GM21786 (cell line): Measurements from ENCODE around the gene ITGB6.

ENCODE experiments used
- ATAC-seq: cut with Tn5 transposase; IDR thresholded peaks from one replicate; pipeline ENCODE4 v1.9.1; 2021; ENCODE audit not compliant: unreplicated experiment

The ITGB6 gene, protein sequence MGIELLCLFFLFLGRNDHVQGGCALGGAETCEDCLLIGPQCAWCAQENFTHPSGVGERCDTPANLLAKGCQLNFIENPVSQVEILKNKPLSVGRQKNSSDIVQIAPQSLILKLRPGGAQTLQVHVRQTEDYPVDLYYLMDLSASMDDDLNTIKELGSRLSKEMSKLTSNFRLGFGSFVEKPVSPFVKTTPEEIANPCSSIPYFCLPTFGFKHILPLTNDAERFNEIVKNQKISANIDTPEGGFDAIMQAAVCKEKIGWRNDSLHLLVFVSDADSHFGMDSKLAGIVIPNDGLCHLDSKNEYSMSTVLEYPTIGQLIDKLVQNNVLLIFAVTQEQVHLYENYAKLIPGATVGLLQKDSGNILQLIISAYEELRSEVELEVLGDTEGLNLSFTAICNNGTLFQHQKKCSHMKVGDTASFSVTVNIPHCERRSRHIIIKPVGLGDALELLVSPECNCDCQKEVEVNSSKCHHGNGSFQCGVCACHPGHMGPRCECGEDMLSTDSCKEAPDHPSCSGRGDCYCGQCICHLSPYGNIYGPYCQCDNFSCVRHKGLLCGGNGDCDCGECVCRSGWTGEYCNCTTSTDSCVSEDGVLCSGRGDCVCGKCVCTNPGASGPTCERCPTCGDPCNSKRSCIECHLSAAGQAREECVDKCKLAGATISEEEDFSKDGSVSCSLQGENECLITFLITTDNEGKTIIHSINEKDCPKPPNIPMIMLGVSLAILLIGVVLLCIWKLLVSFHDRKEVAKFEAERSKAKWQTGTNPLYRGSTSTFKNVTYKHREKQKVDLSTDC

DNA sequence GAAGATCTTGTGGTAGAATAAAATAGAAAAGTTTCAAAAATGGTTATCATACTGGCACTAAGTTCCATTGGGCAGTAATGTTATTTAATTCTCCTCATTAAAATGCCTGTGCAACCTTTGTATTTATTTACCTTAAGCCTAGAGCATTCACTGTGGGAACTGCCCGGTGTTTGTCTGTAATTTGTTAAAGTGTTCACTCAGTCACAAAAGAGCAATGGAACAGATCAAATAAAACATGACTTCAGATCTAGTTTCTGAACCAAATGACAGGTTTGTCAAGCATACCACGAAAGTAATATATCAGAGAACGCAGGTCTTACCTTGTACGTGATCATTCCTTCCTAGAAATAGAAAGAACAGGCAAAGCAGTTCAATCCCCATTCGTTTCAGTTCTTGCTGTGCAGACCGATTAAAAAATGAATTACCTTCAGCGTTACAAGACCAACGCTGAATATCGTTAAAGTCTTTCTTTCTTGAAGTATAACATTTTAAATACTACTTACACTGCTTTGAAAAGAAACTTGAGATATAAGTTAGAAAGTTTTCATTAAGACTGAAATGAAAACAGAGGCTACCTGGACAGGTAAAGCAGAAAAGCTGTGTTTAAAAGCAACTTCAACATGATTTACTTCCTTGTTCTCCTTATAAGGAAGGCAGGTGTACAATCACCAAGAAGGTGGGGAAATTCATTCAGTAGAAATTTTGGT is at the start of gene ITGB6:
TSS of gene ITGB6 (minus strand) at position 590 of the 707 bp plus-strand sequence. CDS start at position 381, 209 bp downstream.
- ATAC-seq = no peak

DNA sequence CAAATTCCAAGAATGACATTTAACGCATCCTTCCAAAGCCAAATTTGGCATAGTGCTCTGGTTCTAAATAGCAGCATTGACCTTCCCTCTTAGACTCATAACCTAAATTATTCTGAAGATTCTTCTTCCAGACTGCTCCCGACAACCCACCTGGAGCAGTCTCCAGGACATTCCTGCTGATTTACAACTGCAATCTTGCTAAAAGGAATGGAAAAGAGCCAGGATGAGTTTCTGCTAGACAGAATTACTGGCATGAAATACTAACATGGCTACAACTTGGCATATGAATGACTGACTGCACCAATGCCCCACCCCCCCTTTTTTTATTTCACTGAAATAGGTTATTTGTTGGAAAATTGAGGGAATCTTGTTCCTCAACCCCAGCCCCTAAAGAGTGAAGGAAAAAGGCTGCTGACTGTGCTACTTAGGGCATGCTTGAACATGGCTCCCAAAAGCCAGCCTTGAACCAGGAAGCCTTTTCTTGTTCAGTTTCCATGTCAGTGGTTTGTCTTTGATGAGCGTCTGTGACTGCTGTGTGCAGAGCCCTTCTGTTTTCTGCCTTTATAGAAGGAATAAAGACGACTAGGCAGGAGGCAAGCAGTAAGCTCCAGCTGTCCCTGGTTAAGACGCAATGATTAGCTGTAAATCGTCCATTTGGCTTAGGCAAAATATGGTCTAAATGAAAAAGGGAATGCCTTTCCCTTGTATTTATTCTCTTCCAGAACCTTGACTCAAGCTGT is 47.4 kb upstream of the ITGB6 start:
- ATAC-seq = no peak

DNA sequence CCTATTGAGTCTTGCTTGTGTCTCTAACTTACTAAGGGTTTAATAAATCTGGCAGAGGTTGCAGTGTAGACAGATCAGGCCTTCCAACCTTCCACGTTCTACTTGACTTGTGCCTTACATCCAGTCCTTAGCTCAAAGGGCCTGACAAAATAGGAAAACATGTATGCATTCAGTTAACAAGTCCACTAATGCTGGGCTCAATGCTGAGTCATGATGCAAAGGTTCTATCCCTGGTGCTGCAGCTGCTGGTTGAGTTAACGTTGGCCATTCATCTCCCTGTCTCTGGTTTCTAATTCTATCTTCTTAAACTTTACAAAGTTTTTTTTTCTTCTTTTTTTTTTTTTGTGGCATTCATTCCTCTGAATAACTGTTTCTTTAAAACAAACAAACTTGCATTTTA is 46.3 kb upstream of the ITGB6 start:
- ATAC-seq = no peak

DNA sequence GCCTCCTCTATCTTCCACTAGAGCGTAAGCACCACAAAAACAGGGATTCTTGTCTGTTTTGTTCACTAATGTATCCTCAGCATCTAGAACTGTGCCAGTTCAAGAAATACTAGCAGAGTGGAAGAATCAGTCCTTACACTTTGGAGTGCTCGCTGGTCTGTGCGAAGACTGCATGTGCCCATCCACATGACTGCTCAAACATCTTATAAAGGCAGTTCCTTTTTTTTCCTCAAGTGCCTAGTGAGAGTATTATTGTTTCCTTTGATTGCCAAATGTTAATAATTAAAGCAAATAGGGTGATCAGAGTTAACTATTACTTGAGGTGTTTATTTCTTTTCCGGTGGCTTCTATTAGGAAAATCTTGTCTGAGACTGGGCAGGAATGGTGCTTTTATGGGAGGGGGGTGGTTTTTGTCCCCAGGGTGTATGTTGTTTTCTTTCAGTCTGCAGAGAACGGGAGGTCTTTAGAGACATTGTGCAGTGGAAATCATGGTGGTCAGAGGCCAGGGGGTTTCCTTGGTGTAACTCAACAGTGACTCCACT is 45.6 kb upstream of the ITGB6 start:
- ATAC-seq = no peak

DNA sequence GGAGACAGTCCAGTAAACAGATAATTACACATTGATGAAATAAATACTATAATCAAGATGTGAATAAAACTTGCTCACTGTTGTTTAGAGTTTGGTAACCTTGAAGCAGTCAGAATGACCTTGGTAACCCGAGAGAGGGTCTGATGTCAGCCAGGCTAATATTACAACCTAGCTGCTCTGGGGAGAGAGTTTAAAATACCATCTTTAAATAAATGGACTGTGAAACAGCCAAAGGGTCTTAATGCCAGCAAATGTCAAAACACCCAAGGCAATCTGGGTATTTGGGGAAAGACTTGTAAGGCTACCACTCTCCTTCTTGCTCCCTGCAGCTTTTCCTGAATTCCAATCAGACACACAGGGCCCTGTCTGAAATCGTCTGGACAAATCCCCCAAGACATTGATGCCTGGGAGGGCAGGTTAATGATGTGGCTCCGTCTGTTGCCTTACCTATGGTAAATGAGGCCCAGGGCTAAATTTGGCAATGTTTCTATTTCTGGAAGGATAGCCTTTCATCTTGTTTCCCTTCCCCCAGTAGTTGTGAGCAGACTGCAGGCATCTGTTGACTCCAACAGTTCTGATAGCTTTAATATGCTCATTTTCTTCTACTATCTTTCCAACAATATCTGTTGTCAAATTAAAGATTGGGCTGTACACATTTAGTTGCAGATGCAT is 43.0 kb upstream of the ITGB6 start:
- ATAC-seq = no peak

DNA sequence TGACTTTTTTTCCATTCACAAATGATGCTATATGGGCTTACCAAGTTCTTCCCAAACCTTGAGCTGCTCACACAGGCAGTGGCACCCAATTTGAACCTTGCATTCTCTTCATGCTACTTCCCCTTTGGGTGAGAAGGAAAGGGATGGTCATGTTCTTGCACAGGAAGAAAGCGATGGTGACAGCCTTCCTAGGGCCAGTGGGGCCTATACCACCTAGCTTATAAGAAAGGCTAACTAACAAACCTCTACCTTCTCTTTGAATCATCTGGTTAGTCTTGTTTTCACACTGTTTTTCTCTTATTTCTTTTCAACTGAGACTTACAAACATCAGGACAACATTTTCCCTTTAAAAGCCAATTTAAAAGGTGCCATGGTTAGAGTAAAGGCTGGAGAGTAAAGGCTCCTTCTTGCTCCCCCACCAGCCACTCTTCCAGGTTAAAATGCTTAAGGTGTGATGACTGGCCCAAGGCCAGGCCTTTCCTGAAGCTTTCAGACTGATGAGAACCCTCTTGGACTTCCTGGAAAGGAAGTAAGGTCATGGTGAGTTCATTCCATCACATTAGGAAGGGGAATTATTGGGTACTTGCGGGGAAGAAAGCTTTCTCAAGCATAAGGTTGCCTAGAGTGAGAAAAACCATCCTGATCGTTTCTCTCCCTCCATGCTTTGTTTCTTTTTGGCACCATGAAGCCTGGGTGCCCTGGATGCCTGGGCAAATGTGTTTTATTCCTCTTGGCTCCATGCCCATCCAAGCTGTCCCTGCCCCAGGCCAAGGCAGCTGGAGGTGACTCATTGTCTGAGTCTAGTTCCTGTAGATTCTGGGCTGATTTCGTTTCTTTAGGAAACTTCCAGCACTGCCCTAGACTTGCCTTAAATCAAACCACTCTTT is 41.4 kb upstream of the ITGB6 start:
- ATAC-seq = no peak

DNA sequence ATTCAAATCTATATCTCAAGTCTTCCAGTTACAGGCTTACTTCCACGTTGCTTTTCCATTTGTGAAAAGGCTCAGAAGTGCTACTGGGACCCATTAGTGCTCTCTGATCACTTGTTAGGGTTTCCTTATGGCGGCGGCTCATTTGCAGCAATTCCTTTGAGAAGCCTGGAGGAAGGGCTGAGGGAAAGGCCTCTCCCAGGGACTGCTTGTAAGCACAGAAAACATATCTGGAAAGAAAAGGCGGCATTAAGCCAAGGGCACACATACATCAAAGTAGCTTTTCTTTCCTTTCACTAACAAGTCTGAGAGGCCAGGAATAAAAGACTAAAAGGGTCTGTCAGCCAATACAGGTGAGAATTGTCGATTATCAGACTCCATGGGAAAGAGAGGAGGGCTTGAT is 39.4 kb upstream of the ITGB6 start:
- no peak for ATAC-seq

DNA sequence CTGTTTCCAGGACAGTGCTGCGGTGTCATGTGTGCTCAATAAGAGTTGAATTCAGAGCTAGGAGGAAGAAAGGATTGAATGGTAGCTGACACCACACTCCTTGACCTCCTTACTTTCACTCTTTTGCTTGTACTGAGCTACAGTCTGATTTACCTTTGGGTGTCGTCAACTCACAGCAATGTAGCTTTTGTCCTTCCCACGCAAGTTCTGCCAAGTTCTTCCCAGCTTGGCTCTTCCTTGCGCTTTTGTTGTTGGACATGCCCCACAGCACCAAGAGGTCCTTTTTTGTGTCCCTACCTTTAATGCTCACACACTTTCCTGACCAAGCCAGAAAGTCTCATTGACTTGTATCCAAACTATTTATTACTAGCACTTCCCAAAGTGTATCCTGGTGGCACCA is 38.3 kb upstream of the ITGB6 start:
- no peak for ATAC-seq

DNA sequence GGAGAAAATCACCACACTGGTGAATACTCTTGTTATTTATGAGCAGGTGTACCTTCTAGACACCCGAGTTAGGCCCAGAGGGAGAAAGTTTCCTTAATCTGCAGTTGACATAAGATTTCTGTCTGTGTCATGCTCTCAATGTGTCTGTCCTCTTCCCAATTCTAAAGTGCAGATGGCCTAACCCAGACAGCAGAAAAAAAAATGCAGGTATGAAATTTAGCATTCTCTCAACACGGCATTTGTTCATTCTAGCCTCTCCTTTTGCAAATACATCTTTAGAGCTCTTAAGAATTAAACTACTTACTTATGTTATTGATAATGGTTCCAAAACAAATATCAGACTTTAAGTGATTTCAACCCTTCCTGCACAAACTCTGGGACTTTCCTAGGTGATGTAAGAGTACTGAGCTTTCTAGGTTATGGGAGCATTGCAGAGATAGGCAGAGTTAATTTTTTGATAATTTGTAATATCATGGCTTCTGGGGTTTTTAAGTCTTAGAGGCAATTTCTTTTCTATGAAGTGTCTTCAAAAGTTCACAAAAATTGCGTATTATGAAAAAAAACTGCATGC is 32.9 kb upstream of the ITGB6 start:
- no peak for ATAC-seq

DNA sequence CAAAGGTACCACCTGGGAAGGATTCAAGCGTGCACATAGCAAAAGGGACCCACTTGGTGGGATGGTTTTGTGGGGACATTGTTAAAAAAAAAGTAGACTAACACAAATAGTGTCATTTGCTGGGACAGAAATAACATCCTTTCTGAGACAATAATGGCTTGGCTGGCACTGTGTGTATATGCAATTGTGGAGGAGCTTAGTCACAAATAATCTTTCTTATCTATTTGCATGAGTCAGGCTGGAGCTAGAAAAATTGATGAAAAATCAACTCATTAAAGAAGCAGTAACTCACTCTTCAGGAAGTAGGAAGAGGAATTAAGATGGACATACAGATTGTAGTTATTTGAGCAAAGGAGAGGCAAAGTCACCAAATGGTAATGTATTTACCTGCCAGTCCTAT is 29.5 kb upstream of the ITGB6 start:
- ATAC-seq = no peak

DNA sequence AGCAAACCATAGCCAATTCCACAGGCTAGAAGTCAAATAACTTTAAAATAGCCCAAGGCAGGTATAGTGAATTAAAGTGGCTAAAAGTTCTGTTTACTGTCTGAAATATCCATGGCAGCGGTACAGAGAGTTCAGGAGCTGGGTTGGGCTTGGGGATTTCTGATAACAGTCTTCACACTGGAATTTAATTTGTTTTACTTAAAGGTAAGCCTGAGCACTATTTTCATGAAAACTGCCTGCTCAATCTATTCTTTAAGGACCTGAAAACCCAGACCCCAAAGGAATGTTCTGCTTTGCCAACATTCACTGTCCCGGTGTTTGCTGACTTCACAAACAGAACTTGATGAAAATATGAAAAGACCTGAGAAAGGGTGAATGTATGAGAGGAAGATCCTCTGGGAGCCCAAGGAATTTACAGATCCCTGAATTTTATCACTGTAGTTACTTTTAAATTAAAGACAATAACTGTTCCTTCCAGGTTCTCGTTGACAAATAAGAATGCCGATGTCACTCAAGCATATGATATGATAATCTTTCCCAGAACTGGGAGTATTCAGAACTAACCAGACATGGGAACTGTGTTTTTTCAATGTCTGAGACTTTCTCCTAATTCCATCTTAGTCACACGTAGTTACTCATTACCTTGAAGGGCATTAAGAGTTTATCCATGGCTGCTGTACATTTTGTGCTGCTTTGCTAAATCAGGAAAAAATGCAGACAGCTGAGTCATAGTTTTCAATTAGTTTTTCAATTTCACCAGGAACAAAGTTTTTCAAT is 28.3 kb upstream of the ITGB6 start:
- ATAC-seq = no peak

DNA sequence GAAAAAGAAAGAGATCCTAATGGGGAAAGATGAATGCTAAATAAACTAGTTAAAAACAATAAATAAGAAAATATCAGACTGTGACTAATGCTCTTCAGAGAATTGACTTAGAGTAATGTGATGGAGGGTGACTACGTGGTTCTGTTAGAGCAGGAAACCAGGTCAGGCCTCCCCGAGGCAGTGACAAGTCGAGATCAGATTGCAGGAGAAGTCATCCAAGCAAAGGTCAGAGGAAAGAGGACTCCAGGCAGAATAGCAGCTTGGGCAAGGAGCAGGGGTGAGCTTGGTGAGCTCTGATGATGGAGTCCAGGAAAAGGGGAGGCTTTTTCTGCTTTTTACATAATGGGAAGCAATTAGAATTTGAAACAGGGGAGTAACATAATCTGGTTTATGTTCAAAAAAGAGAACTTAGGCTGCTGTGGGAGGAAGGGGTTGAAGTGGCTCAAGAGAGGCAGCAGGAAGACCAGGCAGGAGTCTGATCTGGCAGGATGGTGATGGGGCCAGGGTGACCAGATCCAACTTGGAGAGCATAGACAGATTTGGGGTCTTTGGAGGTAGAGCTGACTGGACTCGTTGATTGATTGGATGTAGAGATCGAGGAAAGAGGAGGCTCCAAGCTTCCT is 27.3 kb upstream of the ITGB6 start:
- ATAC-seq = no peak

DNA sequence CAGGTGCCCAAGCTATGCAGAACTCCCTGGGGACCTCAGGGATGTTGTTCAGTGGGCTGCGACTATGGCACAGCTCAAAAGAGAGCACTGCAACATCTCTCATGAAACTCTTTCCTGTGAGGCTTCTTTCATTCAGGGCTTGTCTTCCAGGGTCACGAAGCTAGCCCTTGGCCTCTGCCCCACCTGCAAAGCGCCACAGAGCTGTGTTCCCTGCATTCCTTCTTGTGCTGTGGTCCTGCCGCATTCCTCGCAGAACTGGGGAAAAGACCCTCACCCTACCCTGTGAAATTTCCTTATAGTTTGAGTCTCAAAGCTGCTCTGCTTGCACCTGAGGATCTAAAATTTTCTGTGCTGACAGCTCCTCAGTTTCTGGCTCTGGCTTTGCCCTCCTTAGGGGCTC is 26.3 kb upstream of the ITGB6 start:
- no peak for ATAC-seq

DNA sequence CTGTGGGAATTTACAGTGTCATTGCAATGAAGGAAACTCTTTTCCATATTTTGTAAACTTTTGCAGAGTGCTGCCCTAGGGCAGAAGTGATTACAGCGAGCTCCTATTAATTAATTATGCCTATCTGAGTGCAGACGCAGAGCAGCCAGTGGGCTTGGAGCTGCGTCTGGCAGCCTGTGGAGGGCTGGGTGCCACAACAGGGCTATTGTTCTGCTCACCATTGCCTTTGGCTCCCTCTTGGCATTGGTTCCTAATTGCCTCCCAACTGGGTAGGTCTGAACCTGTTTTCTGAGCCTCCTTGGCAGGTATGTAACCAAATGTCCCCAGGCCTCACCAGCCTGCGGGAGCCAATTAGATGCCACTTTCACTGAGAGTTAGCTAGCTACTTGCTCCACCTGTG is 25.6 kb upstream of the ITGB6 start:
- no peak for ATAC-seq

DNA sequence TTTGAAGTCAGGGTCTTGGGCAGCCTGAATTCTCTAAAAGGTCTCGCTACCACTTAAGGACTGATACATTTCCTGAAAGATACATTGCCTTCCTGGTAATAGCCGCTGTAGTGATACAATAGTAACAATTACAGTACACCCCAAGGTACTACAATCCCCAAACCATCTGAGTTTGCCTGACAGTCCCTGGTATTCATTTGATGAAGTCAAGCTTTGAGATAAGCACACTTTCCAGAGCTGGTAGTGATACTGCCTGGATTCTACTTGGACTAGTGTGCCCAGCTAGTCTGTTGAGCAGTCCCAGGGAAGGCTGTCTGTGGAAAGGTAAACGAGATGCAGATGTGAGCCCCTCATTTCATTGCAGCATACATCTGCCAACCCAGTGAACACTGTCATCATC is 24.4 kb upstream of the ITGB6 start:
- ATAC-seq = peak; percentile 9

DNA sequence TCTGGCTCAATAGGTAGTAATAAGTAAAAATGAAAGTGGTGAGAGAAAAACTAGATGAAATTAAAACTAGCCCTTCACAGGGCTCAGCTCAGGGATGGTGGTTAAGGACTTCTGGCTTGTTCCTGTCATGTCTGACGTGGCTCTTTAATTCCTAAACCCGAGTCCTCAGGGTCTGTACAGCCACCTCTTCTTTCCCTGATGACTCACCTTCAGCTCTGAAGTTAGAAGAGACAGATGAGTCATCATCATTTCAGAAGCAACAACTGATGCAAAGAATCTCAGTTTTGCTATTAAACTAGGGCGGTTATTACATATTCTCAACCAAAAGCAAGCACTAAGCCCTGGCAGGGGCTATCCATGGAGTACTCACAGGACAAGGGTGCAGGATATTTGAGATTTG is 24.0 kb upstream of the ITGB6 start:
- ATAC-seq = peak; percentile 94

DNA sequence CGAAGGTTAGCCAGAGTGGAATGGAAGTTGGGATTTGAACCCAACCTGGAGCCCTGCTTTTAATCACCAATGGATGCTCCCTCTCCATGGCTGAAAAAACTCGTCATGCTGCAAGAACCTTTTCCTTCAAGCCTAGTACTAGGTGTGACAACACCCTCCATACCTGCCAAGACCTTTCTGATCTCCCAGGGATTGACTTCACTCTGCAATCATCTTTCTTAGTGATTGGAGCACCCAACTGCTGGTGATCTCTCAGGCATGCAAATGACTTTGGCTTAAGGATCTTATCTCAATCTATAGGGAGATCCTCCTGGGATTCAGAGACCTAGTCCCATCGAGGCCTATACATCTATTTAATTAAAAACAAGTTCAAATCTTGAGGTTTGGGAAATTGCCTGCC is 23.5 kb upstream of the ITGB6 start:
- no peak for ATAC-seq
